Myocyte (in vitro differentiated cells): ENCODE measurements around the gene AFMID. TPM values are rescaled to one million over a fixed set of nuclear protein-coding genes. Genes with fewer than 3 reads are reported as not detected.
"Not testable (repeated sequence)": the region's sequence is repeated elsewhere in the genome, so short reads cannot be mapped to it uniquely, and the experiment has no call there.

Experiments used
- DNase-seq: peaks from one replicate; pipeline ENCODE4 v3.0.0-alpha.2; 2012; ENCODE audit warnings: low read depth
- polyA plus RNA-seq: library from polyadenylated mRNA; unstranded; fragments of >200 nt; gene quantifications from one replicate; pipeline ENCODE4 v1.2.1, GENCODE V29; 2012; ENCODE audit warnings: missing spikeins
- total RNA-seq: library from RNA; depleted of rRNA; stranded (reverse); fragments of >200 nt; gene quantifications from 2 replicates; pipeline ENCODE4 v1.2.3, GENCODE V29; 2014

AFMID gene, protein sequence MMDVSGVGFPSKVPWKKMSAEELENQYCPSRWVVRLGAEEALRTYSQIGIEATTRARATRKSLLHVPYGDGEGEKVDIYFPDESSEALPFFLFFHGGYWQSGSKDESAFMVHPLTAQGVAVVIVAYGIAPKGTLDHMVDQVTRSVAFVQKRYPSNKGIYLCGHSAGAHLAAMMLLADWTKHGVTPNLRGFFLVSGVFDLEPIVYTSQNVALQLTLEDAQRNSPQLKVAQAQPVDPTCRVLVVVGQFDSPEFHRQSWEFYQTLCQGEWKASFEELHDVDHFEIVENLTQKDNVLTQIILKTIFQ
- 23.3 and 23.9 TPM in 2 replicates for total RNA-seq
- polyA plus RNA-seq, result 39.1 TPM

DNA sequence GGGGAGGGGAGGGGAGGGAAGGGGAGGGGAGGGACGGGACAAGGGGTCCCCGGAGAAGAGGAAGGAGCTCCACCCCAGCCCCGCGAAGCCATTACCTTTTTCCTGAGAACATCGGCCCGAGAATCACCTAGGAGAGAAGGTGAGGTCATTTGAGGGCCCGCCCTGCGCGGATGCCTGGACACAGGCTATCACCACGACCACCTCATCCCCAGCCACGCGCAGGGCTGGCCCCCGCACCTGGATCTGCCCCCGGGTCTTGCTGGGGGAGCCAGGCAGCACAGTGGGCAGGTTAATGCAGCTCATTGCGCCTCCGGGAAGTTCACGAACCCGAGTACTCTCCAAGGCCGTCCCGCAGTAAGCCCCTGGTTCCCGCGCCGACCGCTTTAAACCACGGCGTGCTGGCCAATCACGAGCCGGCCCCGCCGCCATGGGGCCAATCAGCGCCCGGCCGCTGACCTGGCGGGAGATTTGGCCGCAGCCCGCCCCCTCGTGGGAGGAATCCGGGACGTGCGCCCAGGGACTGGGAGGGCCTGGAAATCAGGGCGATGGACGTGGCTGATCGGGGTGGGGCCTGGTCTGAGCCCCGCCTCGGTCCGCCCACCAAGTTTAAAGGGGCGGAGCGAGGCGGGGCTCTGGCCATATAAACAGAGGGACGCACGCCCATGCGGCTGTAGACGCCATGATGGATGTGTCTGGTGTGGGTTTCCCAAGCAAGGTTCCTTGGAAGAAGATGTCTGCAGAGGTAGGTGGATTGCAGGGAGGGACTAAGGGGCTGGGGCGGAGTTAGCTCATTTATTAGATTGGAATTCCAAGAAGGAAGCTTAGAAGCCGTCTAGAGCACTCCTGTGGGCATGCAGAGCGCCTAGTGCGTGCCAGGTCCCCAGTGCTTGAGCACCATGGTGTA is at the start of gene AFMID, which contains the start of gene TK1:
AFMID (plus strand) TSS at position 671 of the 904 bp plus-strand sequence; CDS start at position 680, 9 bp downstream.
TK1 (minus strand) TSS at position 361 of the 904 bp plus-strand sequence; CDS start at position 303, 58 bp downstream.
- DNase-seq, result peak; percentile 96

DNA sequence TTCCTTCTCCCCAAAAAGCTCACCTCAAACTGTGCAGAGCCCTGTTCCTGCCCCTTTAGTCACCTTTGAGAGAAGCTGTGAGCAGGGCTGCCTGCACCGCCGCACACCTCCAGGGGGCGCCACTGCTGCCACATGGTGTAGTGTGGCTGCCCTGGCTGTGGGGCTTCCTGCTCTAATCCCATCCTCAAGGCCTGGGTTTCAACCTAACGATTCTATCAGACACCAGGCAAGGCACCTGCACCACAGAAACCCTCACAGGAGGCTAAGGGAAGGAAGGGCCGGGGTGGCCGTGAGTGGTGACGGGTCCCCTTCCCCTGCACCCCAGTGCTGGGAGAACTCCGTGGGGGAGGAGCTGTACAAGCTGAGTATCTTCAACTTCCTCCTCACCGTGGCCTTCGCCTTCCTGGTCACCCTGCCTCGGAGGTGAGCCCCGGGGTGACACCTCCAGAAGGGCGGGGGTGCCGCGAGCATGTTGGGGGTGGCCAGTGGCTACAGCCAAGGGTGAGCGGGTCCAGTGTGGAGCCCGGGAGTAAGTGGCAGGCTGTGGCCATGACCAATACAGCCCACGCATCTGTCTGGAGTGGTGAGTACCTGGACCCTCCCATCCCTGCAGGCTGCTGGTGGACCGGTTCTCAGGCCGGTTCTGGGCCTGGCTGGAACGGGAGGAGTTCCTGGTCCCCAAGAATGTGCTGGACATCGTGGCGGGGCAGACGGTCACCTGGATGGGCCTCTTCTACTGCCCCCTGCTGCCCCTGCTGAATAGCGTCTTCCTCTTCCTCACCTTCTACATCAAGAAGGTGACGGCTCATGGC is 49.6 kb upstream of the AFMID start:
- DNase-seq, result no peak

DNA sequence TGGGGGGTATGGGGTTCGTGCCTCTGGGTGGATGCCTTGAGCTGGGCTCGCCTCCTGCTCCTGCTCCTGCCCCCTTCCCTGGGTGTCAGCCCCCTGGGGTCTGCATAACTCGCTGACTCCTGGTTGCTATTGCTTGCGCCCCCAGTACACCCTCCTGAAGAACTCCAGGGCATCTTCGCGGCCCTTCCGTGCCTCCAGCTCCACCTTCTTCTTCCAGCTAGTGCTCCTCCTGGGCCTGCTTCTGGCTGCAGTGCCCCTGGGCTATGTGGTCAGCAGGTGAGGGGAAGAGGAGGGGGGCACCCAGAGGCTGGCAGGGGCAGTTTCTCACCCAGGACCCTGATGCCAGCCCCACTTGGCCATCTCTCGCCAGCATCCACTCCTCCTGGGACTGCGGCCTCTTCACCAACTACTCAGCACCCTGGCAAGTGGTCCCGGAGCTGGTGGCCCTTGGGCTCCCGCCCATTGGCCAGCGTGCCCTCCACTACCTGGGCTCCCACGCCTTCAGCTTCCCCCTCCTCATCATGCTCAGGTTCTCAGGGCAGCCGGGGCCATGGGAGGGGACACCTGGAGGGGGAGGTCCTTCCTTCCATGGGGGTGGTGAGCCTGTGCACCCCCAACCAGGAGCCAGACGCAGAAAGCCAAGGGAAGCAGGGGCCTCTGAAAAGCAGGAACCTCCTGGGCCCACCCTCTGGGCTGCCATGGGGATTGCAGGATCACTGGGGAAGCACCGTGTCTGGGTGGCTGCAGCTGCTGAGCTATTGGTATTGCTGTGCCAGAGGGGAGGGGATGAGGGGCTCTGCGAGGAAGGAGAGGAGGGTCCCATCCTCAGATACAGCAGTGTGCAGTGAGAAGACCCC is 48.7 kb upstream of the AFMID start:
- no peak for DNase-seq

DNA sequence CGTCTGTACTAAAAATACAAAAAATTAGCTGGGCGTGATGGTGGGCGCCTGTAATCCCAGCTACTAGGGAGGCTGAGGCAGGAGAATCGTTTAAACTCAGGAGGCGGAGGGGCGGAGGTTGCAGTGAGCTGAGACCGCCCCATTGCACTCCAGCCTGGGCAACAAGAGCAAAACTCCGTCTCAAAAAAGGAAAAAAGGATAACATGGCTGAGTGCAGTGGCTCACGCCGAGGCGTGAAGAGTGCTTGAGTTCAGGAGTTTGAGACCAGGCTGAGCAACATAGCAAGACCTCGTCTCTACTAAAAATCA is 47.3 kb upstream of the AFMID start:
- not testable (repeated sequence) for DNase-seq

DNA sequence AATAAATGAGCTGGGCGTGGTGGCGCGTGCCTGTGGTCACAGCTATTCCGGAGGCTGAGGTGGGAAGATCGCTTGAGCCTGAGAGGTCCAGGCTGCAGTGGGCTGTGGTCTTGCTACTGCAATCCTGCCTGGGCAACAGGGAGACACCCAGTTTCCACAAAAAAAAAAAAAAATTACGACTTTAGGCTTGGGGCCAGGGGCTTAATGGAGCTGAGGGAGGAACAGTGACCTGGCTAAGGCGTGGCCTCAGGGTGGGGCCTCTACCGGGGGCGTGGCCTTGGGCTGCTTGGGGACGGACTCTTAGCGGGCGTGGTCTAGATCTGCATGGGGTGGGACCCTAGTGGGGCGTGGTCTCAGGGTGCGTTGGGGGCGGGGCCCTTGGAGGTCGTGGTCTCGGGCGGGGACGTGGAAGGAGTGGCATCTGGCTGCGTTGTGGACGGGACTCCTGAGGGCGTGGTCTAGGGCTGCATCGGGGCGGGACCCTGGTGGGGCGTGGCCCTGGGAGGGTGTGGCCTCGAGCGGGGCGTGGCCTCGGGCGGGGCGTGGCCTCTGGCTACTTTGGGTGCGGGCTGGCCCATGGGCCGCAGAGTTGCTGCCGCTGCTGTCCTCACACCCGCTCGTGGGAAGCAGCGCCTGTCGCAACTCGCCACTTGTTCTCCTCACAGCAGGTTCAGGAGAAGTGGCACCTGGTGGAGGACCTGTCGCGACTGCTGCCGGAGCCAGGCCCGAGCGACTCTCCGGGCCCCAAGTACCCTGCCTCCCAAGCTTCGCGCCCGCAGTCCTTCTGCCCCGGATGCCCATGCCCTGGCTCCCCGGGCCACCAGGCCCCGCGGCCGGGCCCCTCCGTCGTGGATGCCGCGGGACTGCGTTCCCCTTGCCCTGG is 46.8 kb upstream of the AFMID start:
- DNase-seq, result peak; percentile 9

DNA sequence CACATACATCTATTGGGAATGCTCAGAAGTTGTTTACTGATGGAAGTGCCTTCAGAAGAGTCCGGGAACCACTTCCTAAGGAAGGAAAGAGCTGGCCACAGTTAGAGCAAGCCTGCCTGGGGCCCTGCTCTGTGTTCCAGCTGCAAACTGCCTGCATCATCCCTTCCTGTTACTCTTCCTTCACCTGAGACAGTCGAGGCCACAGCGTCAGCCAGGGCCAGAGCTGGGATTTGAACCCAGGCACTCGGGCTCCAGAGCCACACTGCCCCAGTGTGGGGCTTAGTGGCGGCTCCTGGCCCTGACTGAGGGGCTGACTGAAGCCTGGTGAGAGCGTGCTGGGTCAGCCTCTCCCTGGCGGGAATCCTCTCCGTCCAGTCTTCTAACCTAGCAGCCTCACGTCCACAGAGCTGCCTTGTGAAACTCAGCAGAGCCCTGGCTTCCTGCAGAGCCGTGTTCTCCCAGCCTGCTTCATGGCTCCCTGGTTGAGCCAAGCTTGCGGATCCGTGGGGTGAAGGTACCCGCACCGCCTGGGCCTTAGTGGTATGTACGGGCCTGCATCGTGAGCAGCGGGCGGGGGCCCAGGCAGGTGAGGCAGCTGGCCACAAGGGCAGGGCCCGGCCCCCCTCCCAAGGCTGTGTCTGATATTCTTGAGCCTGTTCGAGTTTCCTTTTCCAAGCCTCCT is 45.6 kb upstream of the AFMID start:
- no peak for DNase-seq

DNA sequence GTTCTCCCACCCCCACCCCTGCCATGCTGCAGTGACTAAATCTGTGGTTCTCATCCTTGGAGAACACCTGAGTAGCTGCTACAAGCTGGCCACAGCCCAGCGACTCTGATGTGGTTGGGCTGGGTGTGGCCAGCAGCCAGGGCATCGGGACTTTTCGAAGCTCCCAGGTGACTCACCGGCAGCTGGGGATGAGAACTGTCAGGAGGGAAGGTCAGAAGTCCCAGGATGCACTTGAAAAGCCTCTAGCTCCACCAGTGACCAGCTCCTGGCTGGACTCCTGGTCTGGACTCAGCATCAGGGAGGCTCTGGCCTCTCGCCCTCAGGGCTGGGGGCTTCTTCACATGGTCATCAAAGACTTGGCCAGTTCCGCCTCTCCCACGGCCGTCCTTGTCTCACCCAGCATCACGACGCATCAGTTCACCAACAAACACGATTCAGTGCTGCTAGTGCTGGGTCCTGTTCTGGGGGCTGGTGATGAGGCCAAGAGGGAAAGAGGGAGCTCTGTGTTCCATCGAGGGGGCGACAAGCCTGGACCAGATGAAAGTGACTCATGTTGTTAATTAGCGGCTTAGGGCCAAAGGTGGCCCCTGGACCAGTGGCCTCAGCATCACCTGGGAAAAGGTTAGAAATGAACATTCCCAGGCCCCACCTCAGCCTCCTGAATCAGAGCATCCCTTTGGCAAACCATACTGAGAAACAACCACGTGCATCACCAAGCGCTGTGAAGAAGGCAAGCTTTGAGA is 44.9 kb upstream of the AFMID start:
- DNase-seq, result peak; percentile 54

DNA sequence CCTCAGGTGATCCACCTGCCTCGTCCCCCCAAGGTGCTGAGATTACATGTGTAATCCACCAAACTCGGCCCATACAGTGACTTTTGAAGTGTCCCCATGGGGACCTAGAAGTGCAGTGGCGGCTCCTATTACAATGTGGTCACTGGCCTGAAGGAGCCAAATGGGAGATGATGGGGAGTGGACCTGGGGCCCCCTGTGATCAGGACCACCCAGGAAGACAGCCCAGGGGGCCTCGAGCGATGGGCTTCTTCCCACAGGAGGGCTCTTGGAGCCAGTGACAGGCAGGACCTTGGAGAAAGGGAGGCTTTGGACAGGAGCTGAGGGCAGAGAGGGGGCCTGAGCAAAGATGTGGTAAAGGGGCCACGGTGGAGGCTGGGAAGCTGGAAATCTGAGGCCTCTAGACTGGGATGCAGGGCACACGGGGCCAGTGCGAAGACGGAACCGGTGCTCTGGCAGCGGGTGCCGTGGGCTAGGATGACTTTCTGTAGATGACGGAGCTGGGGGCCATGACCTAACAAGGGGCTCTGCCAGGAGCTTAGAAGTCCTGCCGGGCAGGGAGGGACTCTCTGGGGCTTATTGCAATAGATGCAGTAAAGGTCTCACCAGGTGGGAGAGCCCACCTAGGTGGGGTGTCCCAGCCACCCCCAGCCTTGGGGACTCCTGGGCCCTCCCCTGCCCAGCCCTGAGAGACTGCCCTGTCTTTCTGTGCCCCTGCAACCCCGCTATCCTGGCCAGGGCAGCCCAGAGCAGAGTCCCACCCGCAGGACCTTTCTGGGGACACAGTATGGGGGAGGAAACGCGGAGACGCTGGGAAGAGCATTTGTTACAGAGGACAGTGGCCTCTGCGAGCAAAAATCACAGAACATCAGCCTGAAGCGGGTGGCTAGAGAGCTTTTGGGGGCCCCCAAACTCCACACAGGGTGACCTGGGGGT is 43.7 kb upstream of the AFMID start:
- DNase-seq, result no peak

DNA sequence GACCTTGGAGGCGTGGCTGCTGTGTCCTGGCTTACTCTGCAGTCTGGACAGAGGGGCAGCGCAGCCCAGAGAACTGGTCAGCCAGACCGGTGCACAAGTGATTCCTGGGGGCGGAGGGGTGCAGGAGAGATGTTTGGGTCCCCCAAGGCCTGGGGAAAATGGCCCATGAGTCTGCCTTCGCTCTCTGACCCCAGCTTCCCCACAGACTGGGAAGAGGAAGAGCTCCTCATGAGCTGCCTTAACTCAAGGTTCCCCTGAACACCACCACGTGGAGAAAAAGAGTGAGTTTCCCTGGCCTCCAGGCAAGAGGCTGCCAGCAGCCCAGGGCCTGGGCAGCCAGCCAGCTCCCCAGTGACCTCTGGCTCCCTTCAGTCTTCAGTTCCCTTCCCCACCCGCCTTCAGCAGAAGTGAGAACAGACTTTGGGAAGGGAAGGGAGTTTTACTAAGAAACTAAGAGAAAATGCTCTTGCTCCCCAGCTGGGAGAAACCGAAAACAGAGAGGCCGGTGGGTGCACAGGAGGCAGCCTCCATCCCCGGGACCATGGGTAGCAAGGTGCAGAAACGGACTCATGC is 42.9 kb upstream of the AFMID start:
- DNase-seq, result peak; percentile 57

DNA sequence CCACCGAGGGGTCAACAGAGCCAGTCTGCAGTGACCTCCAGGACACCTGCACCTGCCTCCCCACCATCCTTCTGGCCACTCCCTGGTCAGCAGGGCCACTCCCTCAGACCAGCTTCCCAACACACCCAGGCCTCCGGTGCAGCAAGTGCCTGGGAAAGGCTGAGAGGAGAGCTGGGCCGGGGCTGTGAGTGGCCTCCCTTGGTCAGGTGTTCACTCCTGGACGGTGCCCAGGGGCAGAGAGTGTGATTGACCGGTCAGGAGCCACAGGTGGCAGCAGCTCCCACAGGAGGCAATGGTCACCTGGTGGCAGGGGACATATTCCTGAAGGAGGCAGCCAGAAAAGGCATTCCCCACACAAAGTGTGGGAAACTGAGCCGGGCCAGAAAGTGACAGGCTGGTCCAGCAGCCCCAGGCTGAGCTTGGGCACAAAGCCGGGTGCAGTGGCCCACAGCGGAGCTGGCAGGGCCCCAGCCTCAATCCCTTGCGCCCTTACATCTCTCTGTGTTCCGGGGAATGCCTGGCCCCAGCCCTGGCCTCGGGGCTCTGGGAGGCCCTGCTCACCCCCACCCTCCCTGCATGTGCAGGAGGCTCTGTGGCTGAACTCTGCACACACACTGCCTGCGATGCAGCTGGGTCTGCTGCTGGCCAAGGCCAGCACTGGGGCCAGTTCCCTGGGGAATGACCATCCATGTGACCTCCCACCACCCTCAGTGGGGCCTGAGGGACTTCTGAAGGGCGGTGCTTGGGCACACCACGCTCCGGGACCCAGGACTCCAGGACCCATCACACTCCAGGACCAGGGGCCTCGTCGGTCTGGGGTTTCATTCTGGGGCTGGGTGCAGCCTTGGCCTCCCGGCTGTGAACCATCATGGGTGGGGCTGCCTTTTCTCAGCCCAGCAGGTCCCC is 42.2 kb upstream of the AFMID start:
- DNase-seq, result no peak

DNA sequence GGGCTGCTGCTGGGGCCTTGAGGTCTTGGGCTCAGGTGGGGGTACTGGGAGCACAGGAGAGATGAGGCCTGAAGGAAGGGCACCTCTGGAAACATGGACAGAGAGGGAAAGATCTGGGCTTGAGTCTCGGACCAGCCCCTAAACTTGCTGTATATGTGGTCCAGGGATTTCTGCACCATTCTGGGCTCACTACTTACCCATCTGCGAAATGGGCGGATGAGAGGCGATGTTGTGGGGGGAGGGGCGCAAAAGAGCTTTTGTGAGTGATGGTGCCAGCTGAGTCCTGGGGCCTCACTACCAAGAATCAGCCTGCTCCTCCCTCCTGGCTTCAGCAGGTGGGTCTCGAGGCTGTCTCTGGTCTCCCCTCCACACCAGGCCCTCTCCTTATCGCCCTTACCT is 40.7 kb upstream of the AFMID start:
- DNase-seq, result no peak

DNA sequence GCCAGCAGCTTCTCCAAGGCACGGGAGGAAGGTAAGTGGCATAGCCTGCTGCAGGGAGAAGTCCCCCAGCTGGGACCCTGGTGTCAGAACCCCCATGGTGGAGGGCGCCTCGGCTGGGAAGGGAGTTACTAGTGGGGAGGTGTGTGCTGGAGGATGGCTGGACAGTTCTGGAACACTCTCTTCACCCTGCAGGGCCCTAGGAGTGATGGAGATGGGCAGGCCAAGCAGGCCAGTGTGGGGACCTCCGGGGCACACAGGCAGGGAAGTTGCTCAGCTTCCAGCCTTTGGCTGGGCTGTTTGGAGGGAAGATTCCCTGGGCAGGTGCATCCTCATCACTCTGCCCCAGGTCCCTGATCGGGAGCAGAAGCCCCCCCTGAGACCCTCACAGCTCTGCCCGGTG is 40.3 kb upstream of the AFMID start:
- no peak for DNase-seq

DNA sequence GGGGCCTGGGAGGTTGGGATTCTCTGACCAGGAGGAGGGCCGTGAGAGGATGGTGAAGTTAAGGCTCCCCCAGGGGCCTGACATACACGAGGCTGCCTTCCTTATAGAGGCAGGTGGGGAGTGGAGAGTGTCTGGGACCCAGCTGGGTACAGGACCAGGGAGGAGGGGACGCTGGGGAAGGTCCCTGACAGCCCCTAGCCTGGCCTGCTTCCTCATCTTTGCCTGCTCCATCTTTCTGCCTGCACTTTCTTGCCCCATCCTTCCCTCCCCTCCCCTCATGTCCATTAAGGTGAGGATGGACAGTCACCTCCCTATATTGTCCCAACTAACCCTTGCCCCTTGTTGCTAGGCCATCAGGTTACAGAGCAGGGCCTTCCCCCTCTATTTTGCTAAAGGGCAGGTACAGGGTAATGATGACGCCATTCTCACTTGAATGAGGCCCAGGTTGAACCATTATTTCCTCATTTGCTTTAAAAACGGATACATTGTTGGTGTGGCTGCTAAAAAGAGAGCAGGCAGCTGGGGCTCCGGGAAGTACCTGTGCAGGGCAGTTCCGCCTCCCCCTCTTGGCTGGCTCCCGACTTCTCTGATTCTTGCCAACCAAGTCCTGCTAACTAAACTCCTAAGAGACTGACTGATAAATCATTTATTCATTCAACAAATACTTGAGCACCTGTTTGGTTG is 39.7 kb upstream of the AFMID start:
- no peak for DNase-seq

DNA sequence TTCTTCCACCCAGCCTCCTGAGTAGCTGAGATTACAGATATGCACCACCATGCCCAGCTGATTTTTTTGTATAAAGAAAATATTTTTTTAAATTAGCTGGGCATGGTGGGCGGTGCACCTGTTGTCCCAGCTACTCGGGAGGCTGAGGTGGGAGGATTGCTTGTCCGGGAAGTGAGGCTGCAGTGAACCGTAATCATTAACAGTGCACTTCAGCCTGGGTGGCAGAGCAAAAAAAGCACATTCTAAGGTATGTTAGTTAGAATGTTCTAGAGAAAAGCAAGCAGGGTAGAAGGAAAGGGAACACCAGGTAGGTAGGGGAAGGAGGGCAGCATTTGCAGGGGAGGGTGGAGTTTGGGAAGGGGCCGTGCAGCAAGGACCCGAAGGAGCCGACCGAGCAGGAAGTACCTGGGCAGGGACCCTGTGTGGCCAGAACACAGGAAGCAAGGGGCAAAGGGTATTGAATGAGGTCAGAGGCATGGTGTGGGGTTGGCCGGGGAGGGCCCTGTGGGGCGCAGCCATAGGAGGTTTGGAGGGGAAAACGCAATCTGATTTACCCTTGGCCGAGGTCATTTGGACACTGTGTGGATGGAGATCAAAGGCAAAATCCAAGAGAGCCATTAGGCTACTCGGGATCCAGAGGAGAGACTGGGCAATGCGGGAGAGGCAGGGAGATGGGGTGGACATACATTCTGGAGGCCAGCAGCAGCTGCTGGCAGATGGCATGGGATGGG is 38.7 kb upstream of the AFMID start:
- no peak for DNase-seq
